GM18505 (cell line): ENCODE results near the gene CNOT4.

Experiments used
- ATAC-seq: cut with Tn5 transposase; IDR thresholded peaks from one replicate; pipeline ENCODE4 v1.9.1; 2021; ENCODE audit not compliant: unreplicated experiment
- POLR2A ChIP-seq: IDR thresholded peaks from 4 replicates; pipeline ENCODE4 v1.6.1; 2011; ENCODE audit warnings: borderline replicate concordance; ENCODE audit not compliant: insufficient read depth, insufficient read length; ENCODE audit errors: extremely low read depth

Gene CNOT4

DNA sequence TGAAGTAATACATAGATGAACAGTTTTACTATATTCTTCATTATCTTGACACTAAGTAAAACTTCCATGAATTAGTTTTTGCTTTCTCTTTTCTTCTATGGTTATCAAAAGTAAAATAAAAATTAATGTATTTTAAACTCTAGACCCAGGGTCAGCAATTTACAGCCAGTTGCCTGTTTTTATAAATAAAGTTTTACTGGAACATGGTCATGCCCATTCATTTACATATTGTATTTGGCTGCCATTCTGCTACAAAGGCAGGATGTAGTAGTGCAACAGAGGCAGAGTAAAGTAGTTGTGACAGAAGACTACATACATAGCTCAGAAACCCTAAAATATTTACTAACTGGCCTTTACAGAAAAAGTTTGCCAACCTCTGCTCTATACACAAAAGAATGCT lies 98.8 kb downstream of the CNOT4 start:
- no peak for ATAC-seq
- TF ChIP-seq POLR2A, result no peak

DNA sequence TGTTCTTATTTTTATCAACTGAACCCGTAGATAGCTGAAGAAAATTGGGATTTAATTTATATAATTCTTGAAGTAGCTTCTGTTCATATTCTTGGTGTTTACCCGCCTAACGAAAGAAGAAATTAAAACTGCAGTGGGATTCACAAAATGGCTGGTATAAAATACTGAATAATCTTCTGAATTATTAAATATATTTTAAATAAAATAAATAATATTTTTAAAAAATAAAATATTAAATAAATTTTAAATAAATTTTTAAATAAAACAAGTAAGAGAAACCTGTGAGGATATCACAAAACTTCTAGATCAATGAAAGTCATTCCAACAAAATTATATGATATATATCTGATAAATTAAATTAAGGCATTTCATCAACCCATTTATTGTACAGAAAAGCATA lies 99.4 kb downstream of the CNOT4 start:
- ATAC-seq, result no peak
- TF ChIP-seq POLR2A, result no peak

GRCh38 chr7:135409845-135410542 lies 99.9 kb downstream of the CNOT4 start:
- TF ChIP-seq POLR2A, result no peak

GRCh38 chr7:135407884-135408283 lies 102.0 kb downstream of the CNOT4 start:
- ATAC-seq, result no peak
- TF ChIP-seq POLR2A, result no peak

More at GRCh38 chr7:135409845-135410542, 99.9 kb downstream of the CNOT4 start:
- no peak for ATAC-seq

GRCh38 chr7:135406918-135407317 lies 103.0 kb downstream of the CNOT4 start:
- TF ChIP-seq POLR2A, result no peak
- no peak for ATAC-seq

DNA sequence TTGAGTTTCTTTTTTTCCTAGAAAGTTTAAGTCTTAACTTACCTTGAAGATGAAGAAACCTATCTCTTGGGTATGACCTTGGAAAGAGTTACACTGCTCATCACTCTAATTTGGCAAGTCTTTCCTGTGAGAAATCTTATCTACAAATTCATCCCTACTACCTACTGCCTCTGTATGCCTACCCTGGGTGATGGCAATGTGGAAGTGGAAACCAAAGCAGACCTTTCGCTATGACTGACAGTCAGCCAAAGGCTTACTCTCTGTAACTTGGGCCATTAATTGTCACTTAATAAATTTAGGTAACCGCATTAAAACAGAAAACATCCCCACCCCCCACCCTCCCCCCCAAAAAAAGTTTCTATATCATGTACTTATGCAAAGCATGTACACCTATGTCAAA lies 103.9 kb downstream of the CNOT4 start:
- no peak for ATAC-seq
- no peak for TF ChIP-seq POLR2A

- TF ChIP-seq POLR2A, result no peak
- no peak for ATAC-seq
Observed at GRCh38 chr7:135403302-135403701, 106.6 kb downstream of the CNOT4 start.

DNA sequence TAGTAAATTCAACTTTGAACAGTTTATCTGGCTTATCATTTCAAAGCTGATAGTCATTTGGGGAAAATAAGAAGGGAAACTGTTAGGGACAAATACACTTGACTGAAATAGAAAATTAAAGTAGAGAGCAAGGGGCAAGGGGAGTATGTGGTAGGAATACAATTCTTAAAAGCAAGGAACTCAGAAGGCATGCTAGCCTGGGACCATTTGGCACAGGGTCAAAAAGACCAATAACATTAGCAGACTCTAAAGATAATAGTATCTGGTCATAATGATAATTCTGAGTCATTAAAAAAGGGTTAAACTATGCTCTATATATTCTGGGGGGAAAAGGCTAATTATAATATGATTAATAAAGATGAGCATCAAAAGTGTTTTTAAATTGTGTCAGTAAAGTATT lies 112.2 kb downstream of the CNOT4 start:
- ATAC-seq, result no peak
- TF ChIP-seq POLR2A, result no peak

DNA sequence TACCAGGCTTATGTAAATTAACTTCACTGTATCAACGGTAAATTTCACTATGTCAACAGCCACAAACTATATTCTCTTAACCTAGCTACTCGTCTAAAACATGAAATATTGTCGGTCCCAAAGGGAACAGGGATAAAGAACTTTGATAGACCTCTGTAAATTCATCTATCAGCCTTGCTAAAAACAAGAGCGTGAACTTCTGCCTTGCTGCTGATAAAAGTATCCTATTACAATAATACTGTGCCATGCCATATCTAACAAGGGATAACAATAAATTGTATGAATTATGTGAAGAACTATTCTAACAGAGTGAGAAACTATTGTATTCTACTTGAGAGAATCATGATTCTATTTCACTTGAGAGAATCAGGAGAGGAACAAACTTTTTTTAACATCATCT lies 117.2 kb downstream of the CNOT4 start:
- ATAC-seq, result no peak

DNA sequence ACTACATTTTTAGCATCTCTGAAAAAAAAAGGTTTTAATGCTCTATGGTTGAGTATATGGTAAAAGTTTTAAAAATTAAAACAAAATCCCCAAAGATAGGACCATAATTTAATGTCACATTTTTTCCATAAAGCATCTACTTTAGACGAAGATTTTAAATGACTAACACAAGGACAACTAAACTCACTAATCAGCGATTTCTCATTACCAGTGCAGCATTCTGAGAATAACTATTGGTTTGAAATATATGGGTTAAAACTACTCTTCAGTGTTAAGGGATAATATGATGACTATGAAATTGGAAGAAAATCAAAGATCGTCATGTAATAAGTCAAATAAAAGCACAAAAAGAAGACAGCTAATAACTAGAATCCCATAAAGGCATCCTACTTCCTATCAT lies 118.4 kb downstream of the CNOT4 start:
- no peak for ATAC-seq

More for the DNA sequence above, 117.2 kb downstream of the CNOT4 start:
- no peak for TF ChIP-seq POLR2A

DNA sequence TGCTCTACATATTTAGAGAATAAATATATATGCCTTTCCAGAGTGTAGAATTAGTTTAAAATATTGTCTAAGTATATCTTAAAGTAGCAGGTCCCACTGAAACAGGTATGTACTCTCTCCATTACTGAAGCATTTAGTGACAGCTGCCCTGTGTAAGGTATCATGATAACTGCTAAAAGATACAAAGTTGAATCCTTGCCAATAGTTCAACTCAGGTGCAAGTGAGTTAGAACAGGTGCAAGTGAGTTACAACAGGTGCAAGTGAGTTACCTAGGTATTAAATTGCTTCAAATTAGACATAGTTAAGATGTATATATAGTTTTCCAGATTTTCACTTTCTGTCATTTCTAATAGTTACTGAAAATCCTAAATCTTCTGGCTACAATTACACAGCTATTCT lies 119.1 kb downstream of the CNOT4 start:
- no peak for ATAC-seq
- no peak for TF ChIP-seq POLR2A

More for the DNA sequence above, 118.4 kb downstream of the CNOT4 start:
- no peak for TF ChIP-seq POLR2A

DNA sequence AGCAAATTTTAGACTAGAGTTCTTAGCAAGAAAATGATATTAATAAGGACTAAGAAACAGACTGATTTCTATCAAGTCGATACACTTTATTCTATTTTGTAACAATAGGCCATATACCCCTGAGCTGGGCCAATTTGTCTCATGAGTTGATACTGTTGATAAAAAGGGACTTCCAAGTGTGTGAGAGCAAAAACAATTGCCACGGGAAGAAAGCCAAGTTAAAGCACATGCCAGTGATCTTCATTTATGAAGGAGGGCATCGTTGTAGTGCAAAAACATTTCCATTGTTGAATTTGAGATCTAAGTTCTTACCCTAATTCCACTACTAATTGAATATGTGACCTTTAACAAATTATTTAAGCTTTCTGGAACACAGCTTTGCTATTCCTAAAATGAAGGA lies 119.9 kb downstream of the CNOT4 start:
- no peak for ATAC-seq
- no peak for TF ChIP-seq POLR2A

DNA sequence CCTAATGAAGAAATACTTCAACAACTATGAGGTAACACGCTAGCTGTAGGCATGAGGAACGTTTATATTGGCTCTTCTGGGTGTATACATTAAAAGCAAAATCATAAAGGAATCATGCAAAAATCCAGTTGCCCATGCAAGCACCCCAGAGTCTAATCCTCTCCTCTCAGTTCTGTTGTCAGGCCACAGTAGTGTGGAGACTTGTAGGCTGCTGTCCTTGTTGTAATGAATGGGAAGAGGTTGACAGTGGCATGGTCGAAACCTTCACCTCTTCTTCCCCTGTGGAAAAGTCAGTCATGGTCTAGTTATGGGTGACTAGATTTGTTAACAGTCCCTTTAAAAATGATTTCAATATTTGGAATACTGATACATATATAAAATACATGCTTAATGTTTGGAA lies 121.3 kb downstream of the CNOT4 start:
- TF ChIP-seq POLR2A, result no peak

GRCh38 chr7:135386776-135387175 lies 123.1 kb downstream of the CNOT4 start:
- ATAC-seq, result no peak
- TF ChIP-seq POLR2A, result no peak

More for the DNA sequence above, 121.3 kb downstream of the CNOT4 start:
- ATAC-seq, result no peak

DNA sequence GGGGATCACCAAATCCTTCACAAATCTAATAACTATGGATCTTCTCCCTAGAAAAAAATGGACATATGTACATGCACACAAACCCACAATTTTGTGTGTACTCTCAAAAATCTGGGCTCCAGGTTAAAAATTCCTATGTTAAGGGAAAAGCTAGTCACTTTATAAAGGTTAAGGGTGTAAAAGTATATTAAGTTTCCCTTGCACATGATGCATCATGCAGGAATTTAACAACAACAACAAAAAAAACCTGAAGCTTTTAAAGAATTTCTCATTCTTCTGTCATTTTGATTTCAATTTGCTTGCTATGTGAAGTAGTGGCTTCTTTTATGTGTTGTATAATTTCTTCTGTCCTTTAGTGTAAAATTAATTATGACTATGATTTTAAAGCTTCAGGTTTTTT lies 123.7 kb downstream of the CNOT4 start:
- ATAC-seq, result no peak
- no peak for TF ChIP-seq POLR2A
